ENCODE measurements around the gene ORMDL3. TPM values are rescaled to one million over a fixed set of nuclear protein-coding genes. Genes with fewer than 3 reads are reported as not detected.

The ORMDL3 gene
- total RNA-seq, 1 donor from 2014 or later = 42.7 TPM

DNA sequence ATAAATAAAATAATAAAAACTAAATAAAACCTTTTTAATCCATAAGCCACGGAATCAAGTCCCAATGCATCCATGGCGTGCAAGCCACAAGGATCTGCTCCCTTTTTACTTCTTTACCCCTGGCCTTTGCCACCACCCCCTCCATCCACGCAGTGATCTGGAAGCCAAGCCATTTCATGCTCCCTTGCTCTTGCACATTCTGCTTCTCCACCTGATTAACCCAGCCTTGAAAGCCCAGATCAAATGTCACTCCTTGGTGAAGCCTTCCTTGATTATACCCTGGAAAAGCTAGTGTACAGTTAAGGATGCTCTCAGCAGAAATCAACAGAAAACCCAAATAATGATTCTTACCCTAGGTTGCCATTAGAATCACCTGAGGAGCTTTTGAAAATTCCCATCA lies 10.0 kb upstream of the ORMDL3 start:
- TF ChIP-seq POLR2AphosphoS5 (IDR thresholded peaks at IDR 0.05; ENCODE audit: insufficient read depth in 1 of 2, low read depth in 1 of 2) = no peak
- TF ChIP-seq, protein P1, sequence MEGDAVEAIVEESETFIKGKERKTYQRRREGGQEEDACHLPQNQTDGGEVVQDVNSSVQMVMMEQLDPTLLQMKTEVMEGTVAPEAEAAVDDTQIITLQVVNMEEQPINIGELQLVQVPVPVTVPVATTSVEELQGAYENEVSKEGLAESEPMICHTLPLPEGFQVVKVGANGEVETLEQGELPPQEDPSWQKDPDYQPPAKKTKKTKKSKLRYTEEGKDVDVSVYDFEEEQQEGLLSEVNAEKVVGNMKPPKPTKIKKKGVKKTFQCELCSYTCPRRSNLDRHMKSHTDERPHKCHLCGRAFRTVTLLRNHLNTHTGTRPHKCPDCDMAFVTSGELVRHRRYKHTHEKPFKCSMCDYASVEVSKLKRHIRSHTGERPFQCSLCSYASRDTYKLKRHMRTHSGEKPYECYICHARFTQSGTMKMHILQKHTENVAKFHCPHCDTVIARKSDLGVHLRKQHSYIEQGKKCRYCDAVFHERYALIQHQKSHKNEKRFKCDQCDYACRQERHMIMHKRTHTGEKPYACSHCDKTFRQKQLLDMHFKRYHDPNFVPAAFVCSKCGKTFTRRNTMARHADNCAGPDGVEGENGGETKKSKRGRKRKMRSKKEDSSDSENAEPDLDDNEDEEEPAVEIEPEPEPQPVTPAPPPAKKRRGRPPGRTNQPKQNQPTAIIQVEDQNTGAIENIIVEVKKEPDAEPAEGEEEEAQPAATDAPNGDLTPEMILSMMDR (IDR thresholded peaks at IDR 0.05) = no peak
- TF ChIP-seq POLR2A (IDR thresholded peaks at IDR 0.05) = no peak
- H3K4me3 ChIP-seq = no peak overlapping the region
- H3K27me3 ChIP-seq = no peaks in the 10 kb centered on the region
- H3K9me3 ChIP-seq = no peaks in the 10 kb centered on the region
- DNase-seq (ENCODE audit: extremely low spot score in 2 of 2) = no peak
- H3K4me1 ChIP-seq = no peaks in the 10 kb centered on the region
- H3K27ac ChIP-seq = no peak overlapping the region
- H3K36me3 ChIP-seq = no peaks in the 10 kb centered on the region
- intact Hi-C loops (cut with DNase I) = no loop called here

- Histone ChIP-seq H3K27ac (no peak overlapping the region), H3K27me3 (no peaks in the 10 kb centered on the region), H3K36me3 (no peaks in the 10 kb centered on the region), H3K9me3 (no peaks in the 10 kb centered on the region), H3K4me3 (no peak overlapping the region), H3K4me1 (no peaks in the 10 kb centered on the region)
- TF ChIP-seq, protein P1 (IDR thresholded peaks at IDR 0.05) = no peak
- TF ChIP-seq POLR2A (IDR thresholded peaks at IDR 0.05) (no peak), POLR2AphosphoS5 (IDR thresholded peaks at IDR 0.05; ENCODE audit: insufficient read depth in 1 of 2, low read depth in 1 of 2) (no peak)
- intact Hi-C loops (cut with DNase I) = no loop called here
- no peak for DNase-seq (ENCODE audit: extremely low spot score in 2 of 2)
These were observed 8.5 kb upstream of the ORMDL3 start for GRCh38 chr17:39935909-39936308.

GRCh38 chr17:39934324-39934723 lies 6.9 kb upstream of the ORMDL3 start:
- no peaks in the 10 kb centered on the region for H3K9me3 ChIP-seq
- H3K27ac ChIP-seq = no peak overlapping the region
- no peaks in the 10 kb centered on the region for H3K27me3 ChIP-seq
- H3K4me3 ChIP-seq = no peak overlapping the region
- TF ChIP-seq POLR2A (IDR thresholded peaks at IDR 0.05) = no peak
- TF ChIP-seq POLR2AphosphoS5 (IDR thresholded peaks at IDR 0.05; ENCODE audit: insufficient read depth in 1 of 2, low read depth in 1 of 2) = no peak
- TF ChIP-seq, protein P1 (IDR thresholded peaks at IDR 0.05) = no peak
- H3K4me1 ChIP-seq = peaks cover 3% of the 10 kb centered on the region
- no peak for DNase-seq (ENCODE audit: extremely low spot score in 2 of 2)
- intact Hi-C loops (cut with DNase I) = no loop called here
- H3K36me3 ChIP-seq = no peaks in the 10 kb centered on the region

DNA sequence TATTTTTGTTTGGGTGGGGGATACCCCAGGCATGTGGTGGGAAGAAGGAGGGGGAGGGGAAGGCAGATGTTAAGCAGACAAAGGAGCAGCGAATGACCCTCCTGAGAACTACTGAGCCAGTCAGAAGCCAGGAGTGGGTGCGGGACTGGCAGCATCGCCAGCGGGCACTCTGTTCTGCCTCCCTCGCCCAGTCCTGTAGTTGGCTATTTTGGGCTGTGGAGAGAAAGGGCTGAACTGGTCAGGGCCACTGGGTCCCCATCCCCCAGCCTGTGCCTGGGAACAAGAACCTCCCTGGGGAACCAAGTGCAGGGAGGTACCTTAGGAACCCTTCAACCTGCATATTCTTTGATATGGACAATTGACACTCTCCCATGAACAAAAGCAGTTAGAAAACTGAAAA lies 6.5 kb upstream of the ORMDL3 start:
- Histone ChIP-seq H3K4me1 (peaks cover 7% of the 10 kb centered on the region), H3K36me3 (no peaks in the 10 kb centered on the region), H3K9me3 (no peaks in the 10 kb centered on the region), H3K27me3 (no peaks in the 10 kb centered on the region), H3K27ac (no peak overlapping the region), H3K4me3 (no peak overlapping the region)
- no peak for DNase-seq (ENCODE audit: extremely low spot score in 2 of 2)
- TF ChIP-seq POLR2A (IDR thresholded peaks at IDR 0.05) = no peak
- TF ChIP-seq POLR2AphosphoS5 (IDR thresholded peaks at IDR 0.05; ENCODE audit: insufficient read depth in 1 of 2, low read depth in 1 of 2) = no peak
- TF ChIP-seq, protein P1 (IDR thresholded peaks at IDR 0.05) = no peak
- intact Hi-C loops (cut with DNase I) = no loop called here

GRCh38 chr17:39929646-39930407 lies 2.4 kb upstream of the ORMDL3 start:
- Histone ChIP-seq H3K27ac (no peak overlapping the region), H3K27me3 (no peaks in the 10 kb centered on the region), H3K4me1 (peaks cover 41% of the 10 kb centered on the region), H3K36me3 (no peaks in the 10 kb centered on the region), H3K4me3 (no peak overlapping the region), H3K9me3 (no peaks in the 10 kb centered on the region)
- DNase-seq (ENCODE audit: extremely low spot score in 2 of 2) = no peak
- no peak for TF ChIP-seq POLR2A (IDR thresholded peaks at IDR 0.05)
- no peak for TF ChIP-seq POLR2AphosphoS5 (IDR thresholded peaks at IDR 0.05; ENCODE audit: insufficient read depth in 1 of 2, low read depth in 1 of 2)
- TF ChIP-seq, protein P1 (IDR thresholded peaks at IDR 0.05) = no peak
- intact Hi-C loops (cut with DNase I) = no loop called here

All from vagina (tissue), 2 donors.